Stimulated activated naive CD8-positive, alpha-beta T cell treated with anti-CD3 and anti-CD28 coated beads, Interleukin-15, Interleukin-2, amounts not matched to agents 100 U/mL and 50 U/mL, for 24 hours (primary cell): ENCODE data around the gene PLEKHD1.
A peak's percentile ranks its signal among the peaks of the same experiment; 100 is the strongest.
"Not testable (repeated sequence)": the region's sequence is repeated elsewhere in the genome, so short reads cannot be mapped to it uniquely, and the experiment has no call there.

ENCODE experiments used
- ATAC-seq: fragments of 150-1000 bp; cut with Tn5 transposase; one replicate; pipeline ENCODE4 v1.10.0; 2021
- DNase-seq: peaks from one replicate; pipeline ENCODE4 v3.0.0; 2021

The PLEKHD1 gene

GRCh38 chr14:69484444-69485314 lies at the start of gene PLEKHD1:
PLEKHD1 (plus strand) TSS chr14:69484728; CDS start chr14:69484966, 238 bp downstream.
- peak; percentile 8 for DNase-seq
- no peak for ATAC-seq

GRCh38 chr14:69439521-69440270 lies 44.8 kb upstream of the PLEKHD1 start:
- DNase-seq (no peak), ATAC-seq (no peak)

GRCh38 chr14:69441948-69442347 lies 42.6 kb upstream of the PLEKHD1 start:
- DNase-seq (no peak), ATAC-seq (no peak)

- DNase-seq, result no peak
- no peak for ATAC-seq
Observed at GRCh38 chr14:69443296-69443805, 41.2 kb upstream of the PLEKHD1 start.

- ATAC-seq (no peak), DNase-seq (no peak)
Observed at GRCh38 chr14:69449216-69449615, 35.3 kb upstream of the PLEKHD1 start.

- DNase-seq (no peak), ATAC-seq (no peak)
Observed at GRCh38 chr14:69451941-69452340, 32.6 kb upstream of the PLEKHD1 start.

- no peak for DNase-seq
- no peak for ATAC-seq
Observed at GRCh38 chr14:69458350-69458749, 26.2 kb upstream of the PLEKHD1 start.

- no peak for DNase-seq
- ATAC-seq, result no peak
Observed at GRCh38 chr14:69459122-69459521, 25.4 kb upstream of the PLEKHD1 start.

GRCh38 chr14:69460093-69460701 lies 24.3 kb upstream of the PLEKHD1 start:
- peak; percentile 52 for DNase-seq
- ATAC-seq, result peak; percentile 91

GRCh38 chr14:69464379-69464778 lies 20.1 kb upstream of the PLEKHD1 start:
- no peak for DNase-seq
- no peak for ATAC-seq

- ATAC-seq (no peak), DNase-seq (no peak)
Observed at GRCh38 chr14:69464829-69465228, 19.7 kb upstream of the PLEKHD1 start.

GRCh38 chr14:69468949-69469348 lies 15.6 kb upstream of the PLEKHD1 start:
- ATAC-seq (no peak), DNase-seq (no peak)

- DNase-seq, result no peak
- no peak for ATAC-seq
Observed at GRCh38 chr14:69471436-69471835, 13.1 kb upstream of the PLEKHD1 start.

GRCh38 chr14:69471916-69472315 lies 12.6 kb upstream of the PLEKHD1 start:
- DNase-seq (no peak), ATAC-seq (no peak)

- DNase-seq (no peak), ATAC-seq (no peak)
Observed at GRCh38 chr14:69473260-69473659, 11.3 kb upstream of the PLEKHD1 start.

- no peak for ATAC-seq
- DNase-seq, result no peak
Observed at GRCh38 chr14:69473946-69474345, 10.6 kb upstream of the PLEKHD1 start.

- no peak for DNase-seq
- ATAC-seq, result no peak
Observed at GRCh38 chr14:69475194-69475818, 9.2 kb upstream of the PLEKHD1 start.

- DNase-seq, ATAC-seq: not testable (repeated sequence)
Observed at GRCh38 chr14:69476824-69477450, 7.6 kb upstream of the PLEKHD1 start.

GRCh38 chr14:69478055-69478454 lies 6.5 kb upstream of the PLEKHD1 start:
- not testable (repeated sequence) for DNase-seq, ATAC-seq

GRCh38 chr14:69479696-69480095 lies 4.8 kb upstream of the PLEKHD1 start:
- no peak for DNase-seq
- no peak for ATAC-seq

- DNase-seq (no peak), ATAC-seq (no peak)
Observed at GRCh38 chr14:69480136-69480535, 4.4 kb upstream of the PLEKHD1 start.
